CD4-positive, alpha-beta T cell treated with Interleukin-1 beta for 1 hour (primary cell): ENCODE measurements around the gene SLC27A1.
"Not testable (repeated sequence)": the region's sequence is repeated elsewhere in the genome, so short reads cannot be mapped to it uniquely, and the experiment has no call there.

ENCODE experiments used
- DNase-seq, 2 donors: peaks; one replicate each; pipeline ENCODE4 v3.0.0-alpha.2; 2020 to 2022

The SLC27A1 gene

GRCh38 chr19:17457616-17458015 lies 12.7 kb upstream of the SLC27A1 start:
- no peak for DNase-seq

- DNase-seq, result no peak
These were observed 11.4 kb upstream of the SLC27A1 start for GRCh38 chr19:17458970-17459369.

GRCh38 chr19:17460372-17461230 lies 9.7 kb upstream of the SLC27A1 start, which contains the start of gene NXNL1:
NXNL1 (minus strand) TSS chr19:17460926; CDS start chr19:17460869, 57 bp downstream.
- DNase-seq, result no peak

- DNase-seq, result no peak
These were observed 3.9 kb upstream of the SLC27A1 start for GRCh38 chr19:17466487-17466850.

- DNase-seq, result no peak
These were observed 2.6 kb upstream of the SLC27A1 start for GRCh38 chr19:17467471-17468301.

- DNase-seq, result no peak
These were observed 1.8 kb upstream of the SLC27A1 start for GRCh38 chr19:17468302-17469091.

- DNase-seq, result no peak
These were observed 1.2 kb upstream of the SLC27A1 start for GRCh38 chr19:17469092-17469480.

GRCh38 chr19:17469481-17470067 lies 750 bp upstream of the SLC27A1 start:
- DNase-seq, result peak; percentile 95

- DNase-seq, result no peak
These were observed 1.2 kb downstream of the SLC27A1 start for GRCh38 chr19:17471410-17472125.

- DNase-seq, result peak in 1 of 2 donors; percentile 43
These were observed 2.7 kb downstream of the SLC27A1 start for GRCh38 chr19:17473041-17473440.

- DNase-seq, result not testable (repeated sequence)
These were observed 4.8 kb downstream of the SLC27A1 start for GRCh38 chr19:17475011-17475540.

- DNase-seq, result peak in 1 of 2 donors; percentile 24
These were observed 5.3 kb downstream of the SLC27A1 start for GRCh38 chr19:17475541-17476115.

- DNase-seq, result no peak
These were observed 9.0 kb downstream of the SLC27A1 start for GRCh38 chr19:17479325-17479791.

- DNase-seq, result no peak
These were observed 11.7 kb downstream of the SLC27A1 start for GRCh38 chr19:17481986-17482385.

- no peak for DNase-seq
These were observed 12.7 kb downstream of the SLC27A1 start for GRCh38 chr19:17482877-17483604.

- no peak for DNase-seq
These were observed 13.3 kb downstream of the SLC27A1 start for GRCh38 chr19:17483605-17484002.

GRCh38 chr19:17484520-17485185 lies 14.3 kb downstream of the SLC27A1 start:
- no peak for DNase-seq

GRCh38 chr19:17486545-17487240 lies 16.4 kb downstream of the SLC27A1 start:
- no peak for DNase-seq
